K562 (cell line): ENCODE data around the gene EPB41L4A.

Experiments used
- HDGF ChIP-seq: fragments of 450-650 bp; IDR thresholded peaks from 2 replicates; pipeline ENCODE4 v1.6.1; 2016
- IRF1 ChIP-seq: sonication (generic); formaldehyde crosslinking; IDR thresholded peaks from 2 replicates; pipeline ENCODE4 v1.8.0; 2022; ENCODE audit warnings: missing genetic modification reagents, mild to moderate bottlenecking, borderline replicate concordance
- MYNN ChIP-seq, 2 experiments: sonication (generic); formaldehyde crosslinking in 1 of 2; IDR thresholded peaks; 2 replicates each; pipeline versions ENCODE4 v1.5.0 to v1.6.1; 2016 to 2020; ENCODE audit warnings: antibody characterized with exemption in 1 of 2, missing genetic modification reagents in 1 of 2
- POLR2A ChIP-seq: fragments of 450-650 bp; conservative IDR thresholded peaks from 2 replicates; pipeline ENCODE4 v1.6.1; 2016
- ZNF12 ChIP-seq: sonication (generic); formaldehyde crosslinking; IDR thresholded peaks from 2 replicates; pipeline ENCODE4 v1.4.0; 2020; ENCODE audit warnings: mild to moderate bottlenecking, missing genetic modification reagents
- TF ChIP-seq, protein P1 (sequence below), 2 experiments: fragments of 200-800 bp in 1 of 2; sonication (Bioruptor generic) in 1 of 2; sonication (generic) in 1 of 2; formaldehyde crosslinking in 1 of 2; IDR thresholded peaks in 1 of 2; conservative IDR thresholded peaks in 1 of 2; 2 replicates each; pipeline versions ENCODE4 v1.5.0 to v1.6.1; 2016 to 2020; ENCODE audit warnings: missing compliant biosample characterization in 1 of 2, missing genetic modification characterization in 1 of 2, missing genetic modification reagents in 1 of 2
- TF ChIP-seq, protein P2 (sequence below), 2 experiments: fragments of 450-650 bp in 1 of 2; IDR thresholded peaks; 2 replicates each; pipeline ENCODE4 v1.6.1; 2011 to 2017; ENCODE audit warnings: low read depth in 2 of 2, antibody characterized with exemption in 1 of 2, borderline replicate concordance in 1 of 2, low read length in 1 of 2, mild to moderate bottlenecking in 1 of 2, mixed read lengths in 1 of 2; ENCODE audit not compliant: control insufficient read depth in 1 of 2

DNA sequence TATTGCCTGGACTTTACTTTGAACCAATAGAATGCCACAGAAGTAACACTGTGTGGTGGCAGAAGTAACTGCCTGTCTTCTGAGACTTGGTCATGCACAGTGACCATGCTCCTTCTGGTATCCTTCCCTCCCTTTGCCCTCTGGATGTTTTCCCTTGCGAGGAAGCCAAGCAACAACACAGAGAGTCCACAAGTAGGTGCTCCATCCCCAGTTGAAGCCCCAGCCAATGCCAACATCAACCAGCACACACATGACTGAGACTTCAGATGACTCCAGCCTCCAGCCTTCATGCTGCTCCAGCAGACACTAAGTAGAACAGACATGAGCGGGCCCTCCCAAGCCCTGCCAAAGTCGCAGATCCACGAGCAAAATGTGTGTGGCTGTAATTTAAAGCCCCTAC is 129.6 kb downstream of the EPB41L4A start:
- no peak for TF ChIP-seq IRF1 (CRISPR knock-in tag)
- TF ChIP-seq POLR2A = no peak
- no peak for TF ChIP-seq HDGF
- TF ChIP-seq, protein P1, sequence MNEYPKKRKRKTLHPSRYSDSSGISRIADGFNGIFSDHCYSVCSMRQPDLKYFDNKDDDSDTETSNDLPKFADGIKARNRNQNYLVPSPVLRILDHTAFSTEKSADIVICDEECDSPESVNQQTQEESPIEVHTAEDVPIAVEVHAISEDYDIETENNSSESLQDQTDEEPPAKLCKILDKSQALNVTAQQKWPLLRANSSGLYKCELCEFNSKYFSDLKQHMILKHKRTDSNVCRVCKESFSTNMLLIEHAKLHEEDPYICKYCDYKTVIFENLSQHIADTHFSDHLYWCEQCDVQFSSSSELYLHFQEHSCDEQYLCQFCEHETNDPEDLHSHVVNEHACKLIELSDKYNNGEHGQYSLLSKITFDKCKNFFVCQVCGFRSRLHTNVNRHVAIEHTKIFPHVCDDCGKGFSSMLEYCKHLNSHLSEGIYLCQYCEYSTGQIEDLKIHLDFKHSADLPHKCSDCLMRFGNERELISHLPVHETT (CRISPR knock-in tag; conservative IDR thresholded peaks at IDR 0.05 in 1 of 2, IDR thresholded peaks at IDR 0.05 in 1 of 2) = no peak
- TF ChIP-seq MYNN (IDR thresholded peaks at IDR 0.05) = no peak
- no peak for TF ChIP-seq MYNN (CRISPR knock-in tag; IDR thresholded peaks at IDR 0.05)
- TF ChIP-seq, protein P2, sequence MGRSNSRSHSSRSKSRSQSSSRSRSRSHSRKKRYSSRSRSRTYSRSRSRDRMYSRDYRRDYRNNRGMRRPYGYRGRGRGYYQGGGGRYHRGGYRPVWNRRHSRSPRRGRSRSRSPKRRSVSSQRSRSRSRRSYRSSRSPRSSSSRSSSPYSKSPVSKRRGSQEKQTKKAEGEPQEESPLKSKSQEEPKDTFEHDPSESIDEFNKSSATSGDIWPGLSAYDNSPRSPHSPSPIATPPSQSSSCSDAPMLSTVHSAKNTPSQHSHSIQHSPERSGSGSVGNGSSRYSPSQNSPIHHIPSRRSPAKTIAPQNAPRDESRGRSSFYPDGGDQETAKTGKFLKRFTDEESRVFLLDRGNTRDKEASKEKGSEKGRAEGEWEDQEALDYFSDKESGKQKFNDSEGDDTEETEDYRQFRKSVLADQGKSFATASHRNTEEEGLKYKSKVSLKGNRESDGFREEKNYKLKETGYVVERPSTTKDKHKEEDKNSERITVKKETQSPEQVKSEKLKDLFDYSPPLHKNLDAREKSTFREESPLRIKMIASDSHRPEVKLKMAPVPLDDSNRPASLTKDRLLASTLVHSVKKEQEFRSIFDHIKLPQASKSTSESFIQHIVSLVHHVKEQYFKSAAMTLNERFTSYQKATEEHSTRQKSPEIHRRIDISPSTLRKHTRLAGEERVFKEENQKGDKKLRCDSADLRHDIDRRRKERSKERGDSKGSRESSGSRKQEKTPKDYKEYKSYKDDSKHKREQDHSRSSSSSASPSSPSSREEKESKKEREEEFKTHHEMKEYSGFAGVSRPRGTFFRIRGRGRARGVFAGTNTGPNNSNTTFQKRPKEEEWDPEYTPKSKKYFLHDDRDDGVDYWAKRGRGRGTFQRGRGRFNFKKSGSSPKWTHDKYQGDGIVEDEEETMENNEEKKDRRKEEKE (IDR thresholded peaks at IDR 0.05; ENCODE audit: borderline replicate concordance in 1 of 2, control insufficient read depth in 1 of 2, low read depth in 2 of 2, low read length in 1 of 2) = no peak
- TF ChIP-seq ZNF12 (CRISPR knock-in tag) = no peak
